DND-41 (cell line): Measurements from ENCODE around the gene CD300E.

Source experiments
- EZH2 ChIP-seq: IDR thresholded peaks from 3 replicates; pipeline ENCODE4 v1.6.1; 2012; ENCODE audit warnings: borderline replicate concordance, low read depth, mild to moderate bottlenecking, moderate library complexity, low read length, inconsistent platforms; ENCODE audit not compliant: severe bottlenecking
- TF ChIP-seq, protein P1 (sequence below): IDR thresholded peaks from 2 replicates; pipeline ENCODE4 v1.5.1; 2012; ENCODE audit warnings: borderline replicate concordance, low read length, moderate library complexity, mild to moderate bottlenecking; ENCODE audit not compliant: poor library complexity, severe bottlenecking; ENCODE audit errors: extremely low read depth

- TF ChIP-seq, protein P1, sequence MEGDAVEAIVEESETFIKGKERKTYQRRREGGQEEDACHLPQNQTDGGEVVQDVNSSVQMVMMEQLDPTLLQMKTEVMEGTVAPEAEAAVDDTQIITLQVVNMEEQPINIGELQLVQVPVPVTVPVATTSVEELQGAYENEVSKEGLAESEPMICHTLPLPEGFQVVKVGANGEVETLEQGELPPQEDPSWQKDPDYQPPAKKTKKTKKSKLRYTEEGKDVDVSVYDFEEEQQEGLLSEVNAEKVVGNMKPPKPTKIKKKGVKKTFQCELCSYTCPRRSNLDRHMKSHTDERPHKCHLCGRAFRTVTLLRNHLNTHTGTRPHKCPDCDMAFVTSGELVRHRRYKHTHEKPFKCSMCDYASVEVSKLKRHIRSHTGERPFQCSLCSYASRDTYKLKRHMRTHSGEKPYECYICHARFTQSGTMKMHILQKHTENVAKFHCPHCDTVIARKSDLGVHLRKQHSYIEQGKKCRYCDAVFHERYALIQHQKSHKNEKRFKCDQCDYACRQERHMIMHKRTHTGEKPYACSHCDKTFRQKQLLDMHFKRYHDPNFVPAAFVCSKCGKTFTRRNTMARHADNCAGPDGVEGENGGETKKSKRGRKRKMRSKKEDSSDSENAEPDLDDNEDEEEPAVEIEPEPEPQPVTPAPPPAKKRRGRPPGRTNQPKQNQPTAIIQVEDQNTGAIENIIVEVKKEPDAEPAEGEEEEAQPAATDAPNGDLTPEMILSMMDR: no peak
- TF ChIP-seq EZH2: no peak
Measured at GRCh38 chr17:74631468-74632450, 8.2 kb upstream of the CD300E start.
